Transverse colon (tissue), 4 donors: ENCODE results near the gene XYLB. TPM values are rescaled to one million over a fixed set of nuclear protein-coding genes. Genes with fewer than 3 reads are reported as not detected.
A peak's percentile ranks its signal among the peaks of the same experiment; 100 is the strongest.
"Not testable (repeated sequence)": the region's sequence is repeated elsewhere in the genome, so short reads cannot be mapped to it uniquely, and the experiment has no call there.

ENCODE experiments used
- DNase-seq: peaks from one replicate; pipeline ENCODE4 v3.0.0-alpha.2; 2019
- H3K27ac ChIP-seq, 4 donors: fragments of 200-600 bp; sonication (generic); 2 replicates each; pipeline ENCODE4 v1.5.1; 2016 to 2018; ENCODE audit warnings: inconsistent platforms in 4 of 4
- H3K27me3 ChIP-seq: fragments of 200-600 bp; sonication (generic); 2 replicates; pipeline ENCODE4 v1.5.1; 2017; ENCODE audit warnings: inconsistent platforms
- H3K36me3 ChIP-seq, 4 donors: fragments of 200-600 bp; sonication (generic); 2 replicates each; pipeline ENCODE4 v1.5.1; 2017 to 2019; ENCODE audit warnings: inconsistent platforms in 4 of 4
- H3K4me1 ChIP-seq, 4 donors: fragments of 200-600 bp; sonication (generic); 2 replicates each; pipeline ENCODE4 v1.5.1; 2017 to 2020; ENCODE audit warnings: inconsistent platforms in 4 of 4
- H3K4me3 ChIP-seq, 4 donors: fragments of 200-600 bp; sonication (generic); 1 replicate in 1 of 4; 2 replicates in 3 of 4; pipeline versions ENCODE4 v1.5.1 to v1.6.1; 2017 to 2019; ENCODE audit warnings: inconsistent platforms in 4 of 4
- H3K9me3 ChIP-seq, 2 donors: fragments of 200-600 bp; sonication (generic); 2 replicates each; pipeline ENCODE4 v1.5.1; 2017 to 2019; ENCODE audit warnings: inconsistent platforms in 2 of 2
- CTCF ChIP-seq, 5 experiments: fragments of 200-600 bp in 3 of 5; fragments of 450-650 bp in 2 of 5; sonication (generic) in 3 of 5; IDR thresholded peaks; 1 replicate in 2 of 5; 2 replicates in 3 of 5; pipeline ENCODE4 v1.5.1; 2016 to 2017; ENCODE audit warnings: antibody characterized with exemption in 5 of 5, inconsistent platforms in 3 of 5, mild to moderate bottlenecking in 2 of 5, moderate library complexity in 1 of 5
- EP300 ChIP-seq: sonication (generic); formaldehyde crosslinking; IDR thresholded peaks from one replicate; pipeline ENCODE4 v1.6.1; 2017; ENCODE audit warnings: antibody characterized with exemption, low read depth
- POLR2A ChIP-seq: fragments of 450-650 bp; IDR thresholded peaks from one replicate; pipeline ENCODE4 v1.6.1; 2016; ENCODE audit warnings: antibody characterized with exemption, mild to moderate bottlenecking, moderate library complexity
- POLR2AphosphoS5 ChIP-seq, 3 donors: sonication (generic); formaldehyde crosslinking; IDR thresholded peaks; one replicate each; pipeline ENCODE4 v1.6.1; 2016; ENCODE audit warnings: antibody characterized with exemption in 3 of 3
- WGBS, 2 donors: methylation state at CpG; one replicate each; pipeline ENCODE4 v1.1.5; 2018; ENCODE audit warnings: low coverage in 1 of 2; 5-methylcytosine and 5-hydroxymethylcytosine counted together
- in situ Hi-C, 4 donors: fragments of 200-750 bp; cut with MboI; loops; one replicate each; pipeline versions ENCODE4 v1.15.0 to v1.15.1; 2017; ENCODE audit warnings: low sequenced_read_pairs in 3 of 4, low pct_ligation_motif_present in 1 of 4, low pct_unique_long_range_greater_than_20kb in 1 of 4
- intact Hi-C: fragments of 100-400 bp; cut with DNase I; formaldehyde crosslinking; loops from one replicate; pipeline ENCODE4 v1.15.1; 2023; ENCODE audit warnings: low total_unique reads
- total RNA-seq, 4 donors: library from RNA; depleted of rRNA; stranded (reverse); fragments of >200 nt; gene quantifications; one replicate each; pipeline ENCODE4 v1.1.0, GENCODE V29; 2016

XYLB gene
- total RNA-seq, 4 donors from 2014 or later, result 13.5 to 18.7 (median 15.1) TPM

- intact Hi-C loops, in situ Hi-C loops, H3K4me1 ChIP-seq, H3K27ac ChIP-seq, H3K4me3 ChIP-seq, H3K27me3 ChIP-seq, H3K36me3 ChIP-seq: not testable (repeated sequence)
- 64 to 67% methylated on average over 3 to 5 of the region's 5 CpGs for WGBS, 2 donors
- peaks cover 12 to 24% of the 10 kb centered on the region in 2 donors for H3K9me3 ChIP-seq
- peak; percentile 21 for DNase-seq
Observed at GRCh38 chr3:38438436-38439069, 92.0 kb downstream of the XYLB start.

- intact Hi-C loops, DNase-seq: not testable (repeated sequence)
Observed at GRCh38 chr3:38443205-38443604, 96.6 kb downstream of the XYLB start.

GRCh38 chr3:38446085-38446686, 99.6 kb downstream of the XYLB start:
- H3K27ac ChIP-seq, result no peak overlapping the region
- DNase-seq, result no peak
- no peak for TF ChIP-seq POLR2AphosphoS5 (IDR thresholded peaks at IDR 0.05)
- no peak for TF ChIP-seq POLR2A
- TF ChIP-seq CTCF (IDR thresholded peaks at IDR 0.05), result no peak
- TF ChIP-seq EP300, result no peak
- H3K27me3 ChIP-seq, result no peaks in the 10 kb centered on the region
- 71 to 75% methylated on average over 2 of the region's 2 CpGs for WGBS, 2 donors
- no peaks in the 10 kb centered on the region for H3K9me3 ChIP-seq
- in situ Hi-C loops (no loop called here), intact Hi-C loops (no loop called here)
- H3K4me1 ChIP-seq, result no peaks in the 10 kb centered on the region
- no peak overlapping the region for H3K4me3 ChIP-seq
- H3K36me3 ChIP-seq, result no peaks in the 10 kb centered on the region

More at GRCh38 chr3:38443205-38443604, 96.6 kb downstream of the XYLB start:
- H3K4me3 ChIP-seq, in situ Hi-C loops, H3K27ac ChIP-seq, H3K27me3 ChIP-seq, H3K36me3 ChIP-seq, H3K4me1 ChIP-seq: not testable (repeated sequence)
- 58 to 100% methylated on average over 1 to 4 of the region's 4 CpGs for whole genome bisulfite sequencing, 2 donors
- peaks cover 0 to 12% of the 10 kb centered on the region in 2 donors for H3K9me3 ChIP-seq

GRCh38 chr3:38446812-38447211, 100.2 kb downstream of the XYLB start:
- in situ Hi-C loops (no loop called here), intact Hi-C loops (no loop called here)

GRCh38 chr3:38450853-38451252, 104.3 kb downstream of the XYLB start:
- no peak for DNase-seq
- intact Hi-C loops, result no loop called here
- H3K4me1 ChIP-seq, result peaks cover 2 to 18% (median 8%) of the 10 kb centered on the region in 4 donors
- in situ Hi-C loops, result loop anchor here in 1 of 4 donors (25.0 kb wide), 1 partner anchor 314 kb away; the partner anchor contains the start of genes ACAA1 and MYD88
- no peak overlapping the region for H3K4me3 ChIP-seq
- no peaks in the 10 kb centered on the region for H3K9me3 ChIP-seq
- no peaks in the 10 kb centered on the region for H3K27me3 ChIP-seq
- TF ChIP-seq POLR2AphosphoS5 (IDR thresholded peaks at IDR 0.05), result no peak
- TF ChIP-seq POLR2A, result no peak
- 94 to 100% methylated on average over 1 to 3 of the region's 3 CpGs for WGBS, 2 donors
- no peak overlapping the region for H3K27ac ChIP-seq
- no peaks in the 10 kb centered on the region for H3K36me3 ChIP-seq

More at GRCh38 chr3:38446812-38447211, 100.2 kb downstream of the XYLB start:
- Histone ChIP-seq H3K4me1 (no peaks in the 10 kb centered on the region), H3K4me3 (no peak overlapping the region), H3K27me3 (no peaks in the 10 kb centered on the region), H3K27ac (no peak overlapping the region), H3K36me3 (no peaks in the 10 kb centered on the region), H3K9me3 (no peaks in the 10 kb centered on the region)
- no peak for DNase-seq
- TF ChIP-seq EP300 (no peak), POLR2A (no peak), CTCF (IDR thresholded peaks at IDR 0.05) (no peak), POLR2AphosphoS5 (IDR thresholded peaks at IDR 0.05) (no peak)
